IPS-18c (cell line): ENCODE measurements around the gene CABP2.
"Not testable (repeated sequence)": the region's sequence is repeated elsewhere in the genome, so short reads cannot be mapped to it uniquely, and the experiment has no call there.

Source experiments
- H3K4me3 ChIP-seq: 2 replicates; pipeline ENCODE4 v1.7.0; 2013; ENCODE audit warnings: low read depth, mild to moderate bottlenecking, low read length, moderate library complexity; ENCODE audit not compliant: insufficient read depth
- H3K9me3 ChIP-seq: one replicate; pipeline ENCODE4 v1.6.1; 2013; ENCODE audit warnings: mild to moderate bottlenecking, low read length, moderate library complexity; ENCODE audit not compliant: control insufficient read depth, insufficient read depth

CABP2 gene

GRCh38 chr11:67520856-67521824, 2.1 kb downstream of the CABP2 start:
- Histone ChIP-seq H3K4me3 (no peak overlapping the region), H3K9me3 (no peaks in the 10 kb centered on the region)

- Histone ChIP-seq H3K4me3 (no peak overlapping the region), H3K9me3 (no peaks in the 10 kb centered on the region)
These were observed 3.5 kb downstream of the CABP2 start for GRCh38 chr11:67519726-67520125.

GRCh38 chr11:67517784-67518552, 5.3 kb downstream of the CABP2 start:
- Histone ChIP-seq H3K4me3 (no peak overlapping the region), H3K9me3 (no peaks in the 10 kb centered on the region)

- Histone ChIP-seq H3K9me3 (no peaks in the 10 kb centered on the region), H3K4me3 (no peak overlapping the region)
These were observed 6.4 kb downstream of the CABP2 start for GRCh38 chr11:67516806-67517205.

GRCh38 chr11:67514116-67514515, 9.1 kb downstream of the CABP2 start:
- no peak overlapping the region for H3K4me3 ChIP-seq
- no peaks in the 10 kb centered on the region for H3K9me3 ChIP-seq

- H3K4me3 ChIP-seq, H3K9me3 ChIP-seq: not testable (repeated sequence)
These were observed 11.7 kb downstream of the CABP2 start for GRCh38 chr11:67511558-67511957.

- H3K4me3 ChIP-seq = no peak overlapping the region
- no peaks in the 10 kb centered on the region for H3K9me3 ChIP-seq
These were observed 13.3 kb downstream of the CABP2 start for GRCh38 chr11:67510023-67510345.

- Histone ChIP-seq H3K9me3 (no peaks in the 10 kb centered on the region), H3K4me3 (peak overlapping the region; percentile 92)
These were observed 14.6 kb downstream of the CABP2 start for GRCh38 chr11:67508486-67509121.

- Histone ChIP-seq H3K9me3 (no peaks in the 10 kb centered on the region), H3K4me3 (peak within 1 kb of the TSS; percentile 92)
These were observed 15.3 kb downstream of the CABP2 start, which contains the start of gene CDK2AP2 for GRCh38 chr11:67507864-67508485. TSS of gene CDK2AP2 (minus strand) at chr11:67508162. CDS start at chr11:67508082, 80 bp downstream.

GRCh38 chr11:67507242-67507863, 15.9 kb downstream of the CABP2 start:
- no peaks in the 10 kb centered on the region for H3K9me3 ChIP-seq
- H3K4me3 ChIP-seq = peak overlapping the region; percentile 90

- H3K9me3 ChIP-seq = no peaks in the 10 kb centered on the region
These were observed 16.7 kb downstream of the CABP2 start for GRCh38 chr11:67506426-67507051.

GRCh38 chr11:67505605-67506396, 17.4 kb downstream of the CABP2 start:
- no peaks in the 10 kb centered on the region for H3K9me3 ChIP-seq
- H3K4me3 ChIP-seq = no peak overlapping the region

More at GRCh38 chr11:67506426-67507051, 16.7 kb downstream of the CABP2 start:
- H3K4me3 ChIP-seq = no peak overlapping the region

GRCh38 chr11:67504950-67505581, 18.2 kb downstream of the CABP2 start, which contains the start of gene PITPNM1:
TSS of gene PITPNM1 (minus strand) at chr11:67505363. CDS start at chr11:67504180, 1,183 bp downstream.
- peak within 1 kb of the TSS; percentile 84 for H3K4me3 ChIP-seq
- H3K9me3 ChIP-seq = no peaks in the 10 kb centered on the region

GRCh38 chr11:67504005-67504949, 19.0 kb downstream of the CABP2 start:
- peak overlapping the region; percentile 84 for H3K4me3 ChIP-seq
- H3K9me3 ChIP-seq = no peaks in the 10 kb centered on the region
